ENCODE data around the gene MCOLN1.

MCOLN1 gene

GRCh38 chr19:7476241-7476640 lies 46.2 kb upstream of the MCOLN1 start:
- no peak for ATAC-seq
- TF ChIP-seq CSDC2 (CRISPR knock-in tag; IDR thresholded peaks at IDR 0.05): no peak
- TF ChIP-seq, protein P1, sequence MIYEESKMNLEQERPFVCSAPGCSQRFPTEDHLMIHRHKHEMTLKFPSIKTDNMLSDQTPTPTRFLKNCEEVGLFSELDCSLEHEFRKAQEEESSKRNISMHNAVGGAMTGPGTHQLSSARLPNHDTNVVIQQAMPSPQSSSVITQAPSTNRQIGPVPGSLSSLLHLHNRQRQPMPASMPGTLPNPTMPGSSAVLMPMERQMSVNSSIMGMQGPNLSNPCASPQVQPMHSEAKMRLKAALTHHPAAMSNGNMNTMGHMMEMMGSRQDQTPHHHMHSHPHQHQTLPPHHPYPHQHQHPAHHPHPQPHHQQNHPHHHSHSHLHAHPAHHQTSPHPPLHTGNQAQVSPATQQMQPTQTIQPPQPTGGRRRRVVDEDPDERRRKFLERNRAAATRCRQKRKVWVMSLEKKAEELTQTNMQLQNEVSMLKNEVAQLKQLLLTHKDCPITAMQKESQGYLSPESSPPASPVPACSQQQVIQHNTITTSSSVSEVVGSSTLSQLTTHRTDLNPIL (CRISPR knock-in tag; IDR thresholded peaks at IDR 0.05; ENCODE audit: low read depth): no peak
- TF ChIP-seq, protein P2, sequence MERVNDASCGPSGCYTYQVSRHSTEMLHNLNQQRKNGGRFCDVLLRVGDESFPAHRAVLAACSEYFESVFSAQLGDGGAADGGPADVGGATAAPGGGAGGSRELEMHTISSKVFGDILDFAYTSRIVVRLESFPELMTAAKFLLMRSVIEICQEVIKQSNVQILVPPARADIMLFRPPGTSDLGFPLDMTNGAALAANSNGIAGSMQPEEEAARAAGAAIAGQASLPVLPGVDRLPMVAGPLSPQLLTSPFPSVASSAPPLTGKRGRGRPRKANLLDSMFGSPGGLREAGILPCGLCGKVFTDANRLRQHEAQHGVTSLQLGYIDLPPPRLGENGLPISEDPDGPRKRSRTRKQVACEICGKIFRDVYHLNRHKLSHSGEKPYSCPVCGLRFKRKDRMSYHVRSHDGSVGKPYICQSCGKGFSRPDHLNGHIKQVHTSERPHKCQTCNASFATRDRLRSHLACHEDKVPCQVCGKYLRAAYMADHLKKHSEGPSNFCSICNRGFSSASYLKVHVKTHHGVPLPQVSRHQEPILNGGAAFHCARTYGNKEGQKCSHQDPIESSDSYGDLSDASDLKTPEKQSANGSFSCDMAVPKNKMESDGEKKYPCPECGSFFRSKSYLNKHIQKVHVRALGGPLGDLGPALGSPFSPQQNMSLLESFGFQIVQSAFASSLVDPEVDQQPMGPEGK (CRISPR knock-in tag; IDR thresholded peaks at IDR 0.05; ENCODE audit: borderline replicate concordance): no peak
- no peak for TF ChIP-seq TOX (CRISPR knock-in tag; IDR thresholded peaks at IDR 0.05; ENCODE audit: borderline replicate concordance)
- TF ChIP-seq TCF4 (CRISPR knock-in tag; IDR thresholded peaks at IDR 0.05; ENCODE audit: borderline replicate concordance): no peak
- TF ChIP-seq, protein P3, sequence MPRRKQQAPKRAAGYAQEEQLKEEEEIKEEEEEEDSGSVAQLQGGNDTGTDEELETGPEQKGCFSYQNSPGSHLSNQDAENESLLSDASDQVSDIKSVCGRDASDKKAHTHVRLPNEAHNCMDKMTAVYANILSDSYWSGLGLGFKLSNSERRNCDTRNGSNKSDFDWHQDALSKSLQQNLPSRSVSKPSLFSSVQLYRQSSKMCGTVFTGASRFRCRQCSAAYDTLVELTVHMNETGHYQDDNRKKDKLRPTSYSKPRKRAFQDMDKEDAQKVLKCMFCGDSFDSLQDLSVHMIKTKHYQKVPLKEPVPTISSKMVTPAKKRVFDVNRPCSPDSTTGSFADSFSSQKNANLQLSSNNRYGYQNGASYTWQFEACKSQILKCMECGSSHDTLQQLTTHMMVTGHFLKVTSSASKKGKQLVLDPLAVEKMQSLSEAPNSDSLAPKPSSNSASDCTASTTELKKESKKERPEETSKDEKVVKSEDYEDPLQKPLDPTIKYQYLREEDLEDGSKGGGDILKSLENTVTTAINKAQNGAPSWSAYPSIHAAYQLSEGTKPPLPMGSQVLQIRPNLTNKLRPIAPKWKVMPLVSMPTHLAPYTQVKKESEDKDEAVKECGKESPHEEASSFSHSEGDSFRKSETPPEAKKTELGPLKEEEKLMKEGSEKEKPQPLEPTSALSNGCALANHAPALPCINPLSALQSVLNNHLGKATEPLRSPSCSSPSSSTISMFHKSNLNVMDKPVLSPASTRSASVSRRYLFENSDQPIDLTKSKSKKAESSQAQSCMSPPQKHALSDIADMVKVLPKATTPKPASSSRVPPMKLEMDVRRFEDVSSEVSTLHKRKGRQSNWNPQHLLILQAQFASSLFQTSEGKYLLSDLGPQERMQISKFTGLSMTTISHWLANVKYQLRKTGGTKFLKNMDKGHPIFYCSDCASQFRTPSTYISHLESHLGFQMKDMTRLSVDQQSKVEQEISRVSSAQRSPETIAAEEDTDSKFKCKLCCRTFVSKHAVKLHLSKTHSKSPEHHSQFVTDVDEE (CRISPR knock-in tag; IDR thresholded peaks at IDR 0.05): no peak
- TF ChIP-seq ZC3H10 (CRISPR knock-in tag; IDR thresholded peaks at IDR 0.05): no peak
- no peak for TF ChIP-seq RARB (CRISPR knock-in tag; IDR thresholded peaks at IDR 0.05)
- TF ChIP-seq PPARA (CRISPR knock-in tag; IDR thresholded peaks at IDR 0.05; ENCODE audit: borderline replicate concordance): no peak
- no peak for TF ChIP-seq ZFP30 (CRISPR knock-in tag; IDR thresholded peaks at IDR 0.05)
- TF ChIP-seq ARNTL (CRISPR knock-in tag; IDR thresholded peaks at IDR 0.05; ENCODE audit: borderline replicate concordance, low read depth): no peak
- no peak for TF ChIP-seq ZFP3 (CRISPR knock-in tag; IDR thresholded peaks at IDR 0.05)
- no peak for TF ChIP-seq ZNF70 (CRISPR knock-in tag; IDR thresholded peaks at IDR 0.05)
- TF ChIP-seq GLIS3 (CRISPR knock-in tag; IDR thresholded peaks at IDR 0.05): no peak
- TF ChIP-seq, protein P4, sequence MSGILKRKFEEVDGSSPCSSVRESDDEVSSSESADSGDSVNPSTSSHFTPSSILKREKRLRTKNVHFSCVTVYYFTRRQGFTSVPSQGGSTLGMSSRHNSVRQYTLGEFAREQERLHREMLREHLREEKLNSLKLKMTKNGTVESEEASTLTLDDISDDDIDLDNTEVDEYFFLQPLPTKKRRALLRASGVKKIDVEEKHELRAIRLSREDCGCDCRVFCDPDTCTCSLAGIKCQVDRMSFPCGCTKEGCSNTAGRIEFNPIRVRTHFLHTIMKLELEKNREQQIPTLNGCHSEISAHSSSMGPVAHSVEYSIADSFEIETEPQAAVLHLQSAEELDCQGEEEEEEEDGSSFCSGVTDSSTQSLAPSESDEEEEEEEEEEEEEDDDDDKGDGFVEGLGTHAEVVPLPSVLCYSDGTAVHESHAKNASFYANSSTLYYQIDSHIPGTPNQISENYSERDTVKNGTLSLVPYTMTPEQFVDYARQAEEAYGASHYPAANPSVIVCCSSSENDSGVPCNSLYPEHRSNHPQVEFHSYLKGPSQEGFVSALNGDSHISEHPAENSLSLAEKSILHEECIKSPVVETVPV (CRISPR knock-in tag; IDR thresholded peaks at IDR 0.05): no peak
- no peak for TF ChIP-seq ISL1 (CRISPR knock-in tag; IDR thresholded peaks at IDR 0.05)
- no peak for TF ChIP-seq BACH2 (CRISPR knock-in tag; IDR thresholded peaks at IDR 0.05; ENCODE audit: borderline replicate concordance)
- TF ChIP-seq SNAI2 (CRISPR knock-in tag; IDR thresholded peaks at IDR 0.05): no peak

DNA sequence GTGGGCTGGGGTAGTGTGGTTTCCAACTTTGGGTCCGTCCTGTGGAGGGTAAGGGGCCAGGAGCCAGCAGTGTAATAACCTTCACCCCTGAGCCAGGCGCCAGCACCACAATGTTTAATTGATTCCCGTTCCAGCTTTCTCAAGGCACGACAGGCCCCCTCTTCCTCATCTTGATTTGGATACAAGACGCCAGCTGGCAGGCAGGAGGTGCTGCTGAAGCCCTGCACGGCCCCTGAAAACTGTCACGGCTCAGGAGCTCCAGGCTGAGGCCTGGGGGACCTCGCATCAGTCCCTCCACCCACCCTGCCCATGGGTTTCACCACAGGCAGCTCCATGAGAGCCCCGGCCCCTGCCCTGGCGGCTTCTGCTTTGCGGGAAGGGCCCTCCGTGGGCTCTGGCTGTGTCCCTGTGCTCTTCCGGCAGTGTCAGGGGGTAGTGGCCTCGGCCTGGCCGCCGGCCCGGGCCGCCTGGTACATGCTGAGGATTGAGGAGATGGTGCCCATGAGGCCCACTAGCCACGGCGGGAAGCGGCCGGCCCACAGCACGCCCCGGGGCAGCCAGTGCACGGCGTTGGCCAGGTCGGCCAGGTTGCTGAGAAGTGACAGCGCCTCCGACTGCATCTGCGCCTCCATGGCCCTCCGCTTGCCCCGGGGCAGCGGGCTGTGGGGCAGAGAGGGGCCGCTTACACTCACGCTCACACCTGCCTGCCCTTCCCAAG lies 45.5 kb upstream of the MCOLN1 start:
- TF ChIP-seq, protein P5, sequence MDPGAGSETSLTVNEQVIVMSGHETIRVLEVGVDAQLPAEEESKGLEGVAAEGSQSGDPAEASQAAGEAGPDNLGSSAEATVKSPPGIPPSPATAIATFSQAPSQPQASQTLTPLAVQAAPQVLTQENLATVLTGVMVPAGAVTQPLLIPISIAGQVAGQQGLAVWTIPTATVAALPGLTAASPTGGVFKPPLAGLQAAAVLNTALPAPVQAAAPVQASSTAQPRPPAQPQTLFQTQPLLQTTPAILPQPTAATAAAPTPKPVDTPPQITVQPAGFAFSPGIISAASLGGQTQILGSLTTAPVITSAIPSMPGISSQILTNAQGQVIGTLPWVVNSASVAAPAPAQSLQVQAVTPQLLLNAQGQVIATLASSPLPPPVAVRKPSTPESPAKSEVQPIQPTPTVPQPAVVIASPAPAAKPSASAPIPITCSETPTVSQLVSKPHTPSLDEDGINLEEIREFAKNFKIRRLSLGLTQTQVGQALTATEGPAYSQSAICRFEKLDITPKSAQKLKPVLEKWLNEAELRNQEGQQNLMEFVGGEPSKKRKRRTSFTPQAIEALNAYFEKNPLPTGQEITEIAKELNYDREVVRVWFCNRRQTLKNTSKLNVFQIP (CRISPR knock-in tag; IDR thresholded peaks at IDR 0.05; ENCODE audit: borderline replicate concordance, low read depth): no peak
- TF ChIP-seq ZNF70 (CRISPR knock-in tag; IDR thresholded peaks at IDR 0.05) (no peak), TOX (CRISPR knock-in tag; IDR thresholded peaks at IDR 0.05; ENCODE audit: borderline replicate concordance) (no peak), OSR1 (CRISPR knock-in tag; IDR thresholded peaks at IDR 0.05) (no peak), RARB (CRISPR knock-in tag; IDR thresholded peaks at IDR 0.05) (no peak), ISL1 (CRISPR knock-in tag; IDR thresholded peaks at IDR 0.05) (no peak), TCF4 (CRISPR knock-in tag; IDR thresholded peaks at IDR 0.05; ENCODE audit: borderline replicate concordance) (no peak), ZNF565 (CRISPR knock-in tag; conservative IDR thresholded peaks at IDR 0.05; ENCODE audit: low read depth) (no peak)
- TF ChIP-seq, protein P4 (CRISPR knock-in tag; IDR thresholded peaks at IDR 0.05): no peak
- TF ChIP-seq, protein P1 (CRISPR knock-in tag; IDR thresholded peaks at IDR 0.05; ENCODE audit: low read depth): no peak
- ATAC-seq: no peak
